Caco-2 (cell line): ENCODE results near the gene COL6A3. TPM values are rescaled to one million over a fixed set of nuclear protein-coding genes. Genes with fewer than 3 reads are reported as not detected.

Source experiments
- BruUV-seq: library from RNA; stranded (reverse); fragments of 400-500 nt; replicated peaks from 2 replicates; lab custom pipeline; 2021; lab: Mats Ljungman, UMichigan
- CTCF ChIA-PET: fragments of 300-600 bp; sonication (Branson Sonifier 250); formaldehyde crosslinking; loops from one replicate; lab custom pipeline; 2022; ENCODE audit warnings: antibody characterized with exemption; lab: Charles Lee
- POLR2A ChIA-PET: fragments of 300-600 bp; sonication (Branson Sonifier 250); formaldehyde crosslinking; loops from one replicate; lab custom pipeline; 2022; ENCODE audit warnings: antibody characterized with exemption; lab: Charles Lee
- DNase-seq, 2 experiments: peaks; one replicate each; pipeline versions ENCODE4 v3.0.0 to v3.0.0-alpha.2; 2020 to 2022
- H3K27me3 ChIP-seq: replicated peaks from 2 replicates; pipeline ENCODE4 v1.6.0; 2011; ENCODE audit warnings: low read length; ENCODE audit not compliant: control insufficient read depth, insufficient read depth
- H3K36me3 ChIP-seq: 2 replicates; pipeline ENCODE4 v1.5.1; 2011; ENCODE audit warnings: low read length; ENCODE audit not compliant: control insufficient read depth, insufficient read depth
- H3K4me1 ChIP-seq: fragments of 250-450 bp; sonication (Bioruptor Pico); 2 replicates; pipeline ENCODE4 v1.5.1; 2020; ENCODE audit warnings: mild to moderate bottlenecking
- H3K4me3 ChIP-seq: 2 replicates; pipeline ENCODE4 v1.5.1; 2011; ENCODE audit warnings: low read depth, mild to moderate bottlenecking, control low read depth, low read length
- H3K9me3 ChIP-seq: fragments of 250-450 bp; sonication (Bioruptor Pico); 2 replicates; pipeline ENCODE4 v1.5.1; 2020; ENCODE audit warnings: mild to moderate bottlenecking, moderate library complexity
- H3K27ac Mint-ChIP-seq: one replicate; pipeline ENCODE4 v1.8.0; 2022; ENCODE audit warnings: mixed read lengths; ENCODE audit not compliant: unreplicated experiment
- H3K27me3 Mint-ChIP-seq: one replicate; pipeline ENCODE4 v1.8.0; 2022; ENCODE audit warnings: mixed read lengths; ENCODE audit not compliant: insufficient read depth, unreplicated experiment
- H3K36me3 Mint-ChIP-seq: one replicate; pipeline ENCODE4 v1.8.0; 2022; ENCODE audit warnings: mild to moderate bottlenecking, mixed read lengths; ENCODE audit not compliant: insufficient read depth, unreplicated experiment
- H3K4me1 Mint-ChIP-seq: one replicate; pipeline ENCODE4 v1.8.0; 2022; ENCODE audit warnings: low read depth, mixed read lengths; ENCODE audit not compliant: unreplicated experiment
- H3K4me3 Mint-ChIP-seq: one replicate; pipeline ENCODE4 v1.8.0; 2022; ENCODE audit warnings: mild to moderate bottlenecking, moderate library complexity, mixed read lengths; ENCODE audit not compliant: unreplicated experiment
- H3K9me3 Mint-ChIP-seq: one replicate; pipeline ENCODE4 v1.8.0; 2022; ENCODE audit warnings: mixed read lengths; ENCODE audit not compliant: unreplicated experiment
- CTCF ChIP-seq, 2 experiments: fragments of 200-600 bp in 1 of 2; IDR thresholded peaks; 1 replicate in 1 of 2; 2 replicates in 1 of 2; pipeline versions ENCODE4 v1.5.1 to v1.8.0; 2011 to 2022; ENCODE audit warnings: antibody characterized with exemption in 1 of 2, control low read depth in 1 of 2, inconsistent platforms in 1 of 2, low read depth in 1 of 2, low read length in 1 of 2, mild to moderate bottlenecking in 1 of 2, moderate library complexity in 1 of 2; ENCODE audit not compliant: insufficient read depth in 1 of 2, severe bottlenecking in 1 of 2, unreplicated experiment in 1 of 2
- intact Hi-C: fragments of 100-400 bp; cut with micrococcal nuclease; formaldehyde crosslinking; loops from one replicate; pipeline ENCODE4 v1.10.0; 2022; ENCODE audit not compliant: unreplicated experiment
- total RNA-seq: library from RNA; stranded (reverse); gene quantifications from 2 replicates; pipeline ENCODE4 v1.2.3, GENCODE V29; 2022

COL6A3 gene
- total RNA-seq, 1 experiment from 2014 or later, result 0.73 TPM

- TF ChIP-seq CTCF (IDR thresholded peaks at IDR 0.05; ENCODE audit: insufficient read depth in 1 of 2, low read depth in 1 of 2, low read length in 1 of 2, severe bottlenecking in 1 of 2, unreplicated experiment in 1 of 2), result no peak
- DNase-seq, result no peak
- Mint-ChIP-seq H3K4me3 (no peak overlapping the region), H3K4me1 (peaks cover 7% of the 10 kb centered on the region), H3K27me3 (no peaks in the 10 kb centered on the region), H3K27ac (no peak overlapping the region), H3K36me3 (no peaks in the 10 kb centered on the region), H3K9me3 (peaks cover 11% of the 10 kb centered on the region)
- intact Hi-C loops, result no loop called here
- Histone ChIP-seq H3K27me3 (no peaks in the 10 kb centered on the region), H3K4me1 (no peaks in the 10 kb centered on the region), H3K36me3 (no peaks in the 10 kb centered on the region), H3K9me3 (no peaks in the 10 kb centered on the region), H3K4me3 (no peak overlapping the region)
- POLR2A ChIA-PET, result no interaction called here
- CTCF ChIA-PET, result no interaction called here
- BruUV-seq, result no TSS peak
Measured at GRCh38 chr2:237287872-237288271, 126.1 kb downstream of the COL6A3 start.

DNA sequence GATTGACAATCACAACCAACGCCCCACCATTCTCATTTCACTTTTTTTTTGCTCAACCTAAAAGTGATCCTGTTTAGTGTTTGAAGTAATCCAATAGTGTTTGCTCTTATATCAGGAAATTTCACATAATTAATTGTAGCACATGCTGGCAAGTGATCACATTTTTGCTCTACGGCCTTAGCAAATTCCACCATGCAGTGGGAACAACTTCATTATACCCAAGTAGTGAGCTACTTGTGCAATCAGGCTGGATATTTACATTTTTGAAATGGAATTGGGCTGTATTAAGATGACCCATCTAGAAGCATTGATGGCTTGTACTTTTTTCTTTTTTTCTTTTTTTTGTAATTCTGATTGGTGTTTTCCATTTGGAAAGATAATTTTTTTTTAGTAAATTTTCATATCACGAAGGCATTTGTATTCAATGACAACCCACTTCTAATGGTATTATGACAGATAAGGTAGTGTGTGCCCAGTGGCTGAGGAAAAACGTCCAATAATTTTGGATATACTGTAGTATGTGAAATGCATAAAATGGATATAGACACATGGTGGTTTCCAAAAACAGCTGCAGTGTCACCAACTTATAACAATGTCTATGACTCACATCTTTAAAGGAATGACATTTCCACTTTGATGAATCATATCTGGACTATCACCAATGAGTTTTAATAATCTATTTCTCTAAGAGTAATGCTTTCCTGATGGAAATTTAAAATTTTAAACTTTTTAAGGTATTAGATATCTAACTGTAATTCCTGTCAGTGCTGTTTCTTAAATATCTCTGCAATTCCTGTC, 130.6 kb downstream of the COL6A3 start:
- Mint-ChIP-seq H3K36me3 (no peaks in the 10 kb centered on the region), H3K4me1 (peaks cover 7% of the 10 kb centered on the region), H3K27me3 (no peaks in the 10 kb centered on the region), H3K4me3 (no peak overlapping the region), H3K27ac (no peak overlapping the region), H3K9me3 (peaks cover 2% of the 10 kb centered on the region)
- H3K36me3 ChIP-seq, result no peaks in the 10 kb centered on the region
- H3K27me3 ChIP-seq, result no peaks in the 10 kb centered on the region
- no peaks in the 10 kb centered on the region for H3K9me3 ChIP-seq
- no peak for DNase-seq
- intact Hi-C loops, result no loop called here
- no peak for TF ChIP-seq CTCF (IDR thresholded peaks at IDR 0.05; ENCODE audit: insufficient read depth in 1 of 2, low read depth in 1 of 2, low read length in 1 of 2, severe bottlenecking in 1 of 2, unreplicated experiment in 1 of 2)
- no TSS peak for BruUV-seq
- POLR2A ChIA-PET, result no interaction called here
- CTCF ChIA-PET, result no interaction called here
- no peak overlapping the region for H3K4me3 ChIP-seq
- H3K4me1 ChIP-seq, result no peaks in the 10 kb centered on the region

- H3K27me3 ChIP-seq, result no peaks in the 10 kb centered on the region
- no peak for TF ChIP-seq CTCF (IDR thresholded peaks at IDR 0.05; ENCODE audit: insufficient read depth in 1 of 2, low read depth in 1 of 2, low read length in 1 of 2, severe bottlenecking in 1 of 2, unreplicated experiment in 1 of 2)
- POLR2A ChIA-PET, result no interaction called here
- CTCF ChIA-PET, result no interaction called here
- H3K9me3 ChIP-seq, result no peaks in the 10 kb centered on the region
- H3K4me1 ChIP-seq, result no peaks in the 10 kb centered on the region
- intact Hi-C loops, result no loop called here
- H3K27ac Mint-ChIP-seq, result no peak overlapping the region
- no peaks in the 10 kb centered on the region for H3K36me3 ChIP-seq
- no TSS peak for BruUV-seq
- peaks cover 7% of the 10 kb centered on the region for H3K4me1 Mint-ChIP-seq
- no peaks in the 10 kb centered on the region for H3K9me3 Mint-ChIP-seq
- H3K36me3 Mint-ChIP-seq, result no peaks in the 10 kb centered on the region
- H3K27me3 Mint-ChIP-seq, result no peaks in the 10 kb centered on the region
- H3K4me3 ChIP-seq, result no peak overlapping the region
- no peak for DNase-seq
- H3K4me3 Mint-ChIP-seq, result no peak overlapping the region
Measured at GRCh38 chr2:237282568-237283128, 131.3 kb downstream of the COL6A3 start.
